Skin epidermis (tissue), 12 donors: ENCODE results near the gene PTGFRN.
"Not testable (repeated sequence)": the region's sequence is repeated elsewhere in the genome, so short reads cannot be mapped to it uniquely, and the experiment has no call there.

Experiments used
- H3K27ac ChIP-seq, 21 experiments: fragments of 200-600 bp; sonication (generic) in 11 of 21; one replicate each; pipeline ENCODE4 v1.5.0; 2020; ENCODE audit warnings: mild to moderate bottlenecking in 3 of 21, inconsistent platforms in 2 of 21, moderate library complexity in 2 of 21
- H3K4me3 ChIP-seq, 7 experiments: fragments of 200-600 bp; sonication (generic) in 2 of 7; one replicate each; pipeline ENCODE4 v1.5.0; 2020; ENCODE audit warnings: inconsistent platforms in 2 of 7, mild to moderate bottlenecking in 2 of 7, moderate library complexity in 1 of 7

The PTGFRN gene

GRCh38 chr1:116933606-116934515 lies 24.1 kb downstream of the PTGFRN start:
- H3K27ac ChIP-seq = peak overlapping the region in 1 of 21 experiments; percentile 38
- no peak overlapping the region for H3K4me3 ChIP-seq

- Histone ChIP-seq H3K4me3 (no peak overlapping the region), H3K27ac (no peak overlapping the region)
Observed at GRCh38 chr1:116934586-116935207, 25.0 kb downstream of the PTGFRN start.

- Histone ChIP-seq H3K4me3 (no peak overlapping the region), H3K27ac (no peak overlapping the region)
Observed at GRCh38 chr1:116938216-116938615, 28.5 kb downstream of the PTGFRN start.

GRCh38 chr1:116939780-116940543 lies 30.2 kb downstream of the PTGFRN start:
- not testable (repeated sequence) for H3K4me3 ChIP-seq, H3K27ac ChIP-seq

- no peak overlapping the region for H3K4me3 ChIP-seq
- H3K27ac ChIP-seq = no peak overlapping the region
Observed at GRCh38 chr1:116940814-116941599, 31.3 kb downstream of the PTGFRN start.

- Histone ChIP-seq H3K27ac (no peak overlapping the region), H3K4me3 (no peak overlapping the region)
Observed at GRCh38 chr1:116941670-116942069, 32.0 kb downstream of the PTGFRN start.

GRCh38 chr1:116942344-116942743 lies 32.6 kb downstream of the PTGFRN start:
- Histone ChIP-seq H3K27ac (no peak overlapping the region), H3K4me3 (no peak overlapping the region)

GRCh38 chr1:116943438-116943837 lies 33.7 kb downstream of the PTGFRN start:
- no peak overlapping the region for H3K27ac ChIP-seq
- no peak overlapping the region for H3K4me3 ChIP-seq

GRCh38 chr1:116944613-116945012 lies 34.9 kb downstream of the PTGFRN start:
- no peak overlapping the region for H3K27ac ChIP-seq
- H3K4me3 ChIP-seq = no peak overlapping the region

GRCh38 chr1:116945421-116945820 lies 35.7 kb downstream of the PTGFRN start:
- peak overlapping the region in 1 of 21 experiments; percentile 21 for H3K27ac ChIP-seq
- no peak overlapping the region for H3K4me3 ChIP-seq

- H3K4me3 ChIP-seq = no peak overlapping the region
- peak overlapping the region in 1 of 21 experiments; percentile 21 for H3K27ac ChIP-seq
Observed at GRCh38 chr1:116945996-116946395, 36.3 kb downstream of the PTGFRN start.

- H3K27ac ChIP-seq = peak overlapping the region in 6 of 21 experiments; percentile 1 to 68 (median 25)
- H3K4me3 ChIP-seq = no peak overlapping the region
Observed at GRCh38 chr1:116947092-116947860, 37.6 kb downstream of the PTGFRN start.

GRCh38 chr1:116948046-116948445 lies 38.3 kb downstream of the PTGFRN start:
- H3K27ac ChIP-seq = peak overlapping the region in 9 of 21 experiments; percentile 1 to 68 (median 20)
- H3K4me3 ChIP-seq = no peak overlapping the region

GRCh38 chr1:116948642-116949041 lies 38.9 kb downstream of the PTGFRN start:
- H3K4me3 ChIP-seq = no peak overlapping the region
- H3K27ac ChIP-seq = peak overlapping the region in 4 of 21 experiments; percentile 1 to 52 (median 32)

GRCh38 chr1:116949213-116949985 lies 39.7 kb downstream of the PTGFRN start:
- H3K27ac ChIP-seq = peak overlapping the region in 3 of 21 experiments; percentile 1 to 50 (median 39)
- H3K4me3 ChIP-seq = no peak overlapping the region

- no peak overlapping the region for H3K4me3 ChIP-seq
Observed at GRCh38 chr1:116950517-116951199, 40.9 kb downstream of the PTGFRN start.

GRCh38 chr1:116951200-116951935 lies 41.7 kb downstream of the PTGFRN start:
- Histone ChIP-seq H3K27ac (peak overlapping the region in 13 of 21 experiments; percentile 1 to 71 (median 29)), H3K4me3 (no peak overlapping the region)

More at GRCh38 chr1:116950517-116951199, 40.9 kb downstream of the PTGFRN start:
- peak overlapping the region in 13 of 21 experiments; percentile 1 to 71 (median 29) for H3K27ac ChIP-seq
